ENCODE data around the gene SLC25A45.

- TF ChIP-seq CTCF (optimal IDR thresholded peaks at IDR 0.05 in 1 of 3, IDR thresholded peaks at IDR 0.05 in 1 of 3, conservative IDR thresholded peaks at IDR 0.05 in 1 of 3; ENCODE audit: extremely low read depth in 1 of 3, insufficient read depth in 2 of 3, low read length in 3 of 3), result peak in 1 of 3 experiments; percentile 38
- no peak for TF ChIP-seq EZH2 (IDR thresholded peaks at IDR 0.05; ENCODE audit: low read length)
Observed at GRCh38 chr11:65378208-65378927, 4.1 kb downstream of the SLC25A45 start.

All from keratinocyte (primary cell).